ENCODE measurements around the gene ALAS1. TPM values are rescaled to one million over a fixed set of nuclear protein-coding genes. Genes with fewer than 3 reads are reported as not detected.

ALAS1 gene
- total RNA-seq, 2 experiments from 2014 or later, result 34.4 to 43.6 TPM

- no peak for DNase-seq (ENCODE audit: low spot score)
- Histone ChIP-seq H3K4me1 (ENCODE audit: insufficient read depth, low read length, poor library complexity, severe bottlenecking) (no peaks in the 10 kb centered on the region), H3K4me2 (ENCODE audit: low read length) (no peak overlapping the region), H3K27ac (ENCODE audit: low read depth, low read length, poor library complexity, severe bottlenecking) (no peak overlapping the region), H3K79me2 (ENCODE audit: insufficient read depth, low read depth, low read length) (no peaks in the 10 kb centered on the region), H3K9me3 (ENCODE audit: low read length) (no peaks in the 10 kb centered on the region), H3K4me3 (ENCODE audit: low read depth, low read length, poor library complexity, severe bottlenecking) (no peak overlapping the region), H3K9me2 (ENCODE audit: insufficient read depth, low read length) (no peaks in the 10 kb centered on the region), H2AFZ (ENCODE audit: low read length) (no peak overlapping the region), H3K36me3 (ENCODE audit: insufficient read depth, low read length) (no peaks in the 10 kb centered on the region), H4K20me1 (ENCODE audit: insufficient read depth, low read length) (no peaks in the 10 kb centered on the region)
- TF ChIP-seq EZH2phosphoT487 (IDR thresholded peaks at IDR 0.05; ENCODE audit: borderline replicate concordance, low read depth, low read length) (no peak), CTCF (conservative IDR thresholded peaks at IDR 0.05; ENCODE audit: low read length) (no peak)
- intact Hi-C loops (cut with micrococcal nuclease; ENCODE audit: unreplicated experiment), result no loop called here
- BruUV-seq (replicated peaks), result no TSS peak
- ChIA-PET POLR2A (interaction anchor here (1.6 kb wide), 1 partner anchor 8 kb away, joined by 3 read pairs; no protein-coding TSS in a partner anchor), CTCF (ENCODE audit: unreplicated experiment) (interaction anchor here (0.6 kb wide), 1 partner anchor 13 kb away, joined by 4 read pairs; no protein-coding TSS in a partner anchor)
These were observed 9.4 kb upstream of the ALAS1 start for GRCh38 chr3:52188556-52188955.

- POLR2A ChIA-PET, result interaction anchor here (1.6 kb wide), 1 partner anchor 10 kb away, joined by 3 read pairs; no protein-coding TSS in a partner anchor
- no peaks in the 10 kb centered on the region for H4K20me1 ChIP-seq (ENCODE audit: insufficient read depth, low read length)
- no peaks in the 10 kb centered on the region for H3K79me2 ChIP-seq (ENCODE audit: insufficient read depth, low read depth, low read length)
- no peak overlapping the region for H3K4me2 ChIP-seq (ENCODE audit: low read length)
- no peak for DNase-seq (ENCODE audit: low spot score)
- no peaks in the 10 kb centered on the region for H3K36me3 ChIP-seq (ENCODE audit: insufficient read depth, low read length)
- H2AFZ ChIP-seq (ENCODE audit: low read length), result no peak overlapping the region
- no peaks in the 10 kb centered on the region for H3K4me1 ChIP-seq (ENCODE audit: insufficient read depth, low read length, poor library complexity, severe bottlenecking)
- CTCF ChIA-PET (ENCODE audit: unreplicated experiment), result no interaction called here
- no peak overlapping the region for H3K4me3 ChIP-seq (ENCODE audit: low read depth, low read length, poor library complexity, severe bottlenecking)
- TF ChIP-seq EZH2phosphoT487 (IDR thresholded peaks at IDR 0.05; ENCODE audit: borderline replicate concordance, low read depth, low read length), result no peak
- TF ChIP-seq CTCF (conservative IDR thresholded peaks at IDR 0.05; ENCODE audit: low read length), result no peak
- intact Hi-C loops (cut with micrococcal nuclease; ENCODE audit: unreplicated experiment), result no loop called here
- no peak overlapping the region for H3K27ac ChIP-seq (ENCODE audit: low read depth, low read length, poor library complexity, severe bottlenecking)
- BruUV-seq (replicated peaks), result no TSS peak
- no peaks in the 10 kb centered on the region for H3K9me2 ChIP-seq (ENCODE audit: insufficient read depth, low read length)
- no peaks in the 10 kb centered on the region for H3K9me3 ChIP-seq (ENCODE audit: low read length)
These were observed 7.5 kb upstream of the ALAS1 start for GRCh38 chr3:52190294-52191074.

- Histone ChIP-seq H3K36me3 (ENCODE audit: insufficient read depth, low read length) (no peaks in the 10 kb centered on the region), H3K9me3 (ENCODE audit: low read length) (no peaks in the 10 kb centered on the region), H4K20me1 (ENCODE audit: insufficient read depth, low read length) (no peaks in the 10 kb centered on the region), H3K4me1 (ENCODE audit: insufficient read depth, low read length, poor library complexity, severe bottlenecking) (no peaks in the 10 kb centered on the region), H3K27ac (ENCODE audit: low read depth, low read length, poor library complexity, severe bottlenecking) (no peak overlapping the region), H3K4me2 (ENCODE audit: low read length) (no peak overlapping the region), H3K9me2 (ENCODE audit: insufficient read depth, low read length) (no peaks in the 10 kb centered on the region), H2AFZ (ENCODE audit: low read length) (no peak overlapping the region), H3K79me2 (ENCODE audit: insufficient read depth, low read depth, low read length) (no peaks in the 10 kb centered on the region), H3K4me3 (ENCODE audit: low read depth, low read length, poor library complexity, severe bottlenecking) (no peak overlapping the region)
- no peak for DNase-seq (ENCODE audit: low spot score)
- ChIA-PET POLR2A (no interaction called here), CTCF (ENCODE audit: unreplicated experiment) (no interaction called here)
- intact Hi-C loops (cut with micrococcal nuclease; ENCODE audit: unreplicated experiment), result no loop called here
- no TSS peak for BruUV-seq (replicated peaks)
- no peak for TF ChIP-seq CTCF (conservative IDR thresholded peaks at IDR 0.05; ENCODE audit: low read length)
- TF ChIP-seq EZH2phosphoT487 (IDR thresholded peaks at IDR 0.05; ENCODE audit: borderline replicate concordance, low read depth, low read length), result no peak
These were observed 6.3 kb upstream of the ALAS1 start for GRCh38 chr3:52191663-52192062.

All from OCI-LY7 (cell line).